Lower lobe of right lung (tissue), 2 donors: ENCODE results near the gene CACTIN. TPM values are rescaled to one million over a fixed set of nuclear protein-coding genes. Genes with fewer than 3 reads are reported as not detected.

ENCODE experiments used
- ATAC-seq, 2 donors: fragments of 200-7000 bp; cut with Tn5 transposase; one replicate each; pipeline ENCODE4 v1.9.1; 2020 to 2022; ENCODE audit warnings: mild to moderate bottlenecking in 2 of 2, moderate library complexity in 2 of 2
- DNase-seq: peaks from one replicate; pipeline ENCODE4 v3.0.0-alpha.2; 2020
- H3K27ac ChIP-seq: fragments of 200-600 bp; one replicate; pipeline ENCODE4 v1.8.0; 2022
- H3K27me3 ChIP-seq: fragments of 200-600 bp; one replicate; pipeline ENCODE4 v1.8.0; 2022; ENCODE audit warnings: low read depth
- H3K36me3 ChIP-seq: fragments of 200-600 bp; one replicate; pipeline ENCODE4 v1.8.0; 2022; ENCODE audit warnings: mild to moderate bottlenecking
- H3K4me1 ChIP-seq: fragments of 200-600 bp; one replicate; pipeline ENCODE4 v1.8.0; 2022
- H3K4me3 ChIP-seq: fragments of 200-600 bp; one replicate; pipeline ENCODE4 v1.8.0; 2022; ENCODE audit warnings: mild to moderate bottlenecking
- H3K9me3 ChIP-seq: fragments of 200-600 bp; one replicate; pipeline ENCODE4 v1.8.0; 2022
- CTCF ChIP-seq: fragments of 200-600 bp; IDR thresholded peaks from one replicate; pipeline ENCODE4 v1.8.0; 2022; ENCODE audit warnings: antibody characterized with exemption, mild to moderate bottlenecking
- intact Hi-C: fragments of 100-400 bp; cut with DNase I; formaldehyde crosslinking; loops from one replicate; pipeline ENCODE4 v1.11.0; 2022
- total RNA-seq: library from RNA; stranded (reverse); fragmentation: NEBNext Ultra II Directional; extraction: Animal tissue kit (Norgen Biotek cat#: 25700); gene quantifications from one replicate; pipeline ENCODE4 v1.2.1, GENCODE V29; 2021
- donor health status: DM: no; HTN: yes; CAD: no; lungs with severe emphysema.

The CACTIN gene
- total RNA-seq, 1 donor from 2014 or later: 20.3 TPM

GRCh38 chr19:3599776-3600187 lies 26.8 kb downstream of the CACTIN start:
- peak in 1 of 2 donors; percentile 13 for ATAC-seq
- Histone ChIP-seq H3K27ac (no peak overlapping the region), H3K27me3 (peaks cover 3% of the 10 kb centered on the region), H3K9me3 (no peaks in the 10 kb centered on the region), H3K4me1 (peaks cover 5% of the 10 kb centered on the region), H3K36me3 (no peaks in the 10 kb centered on the region), H3K4me3 (no peak overlapping the region)
- intact Hi-C loops: no loop called here
- no peak for TF ChIP-seq CTCF
- no peak for DNase-seq

GRCh38 chr19:3595521-3596061 lies 31.0 kb downstream of the CACTIN start:
- Histone ChIP-seq H3K27ac (no peak overlapping the region), H3K4me3 (no peak overlapping the region), H3K36me3 (no peaks in the 10 kb centered on the region), H3K27me3 (no peaks in the 10 kb centered on the region), H3K4me1 (no peaks in the 10 kb centered on the region), H3K9me3 (no peaks in the 10 kb centered on the region)
- ATAC-seq: no peak
- DNase-seq: no peak
- intact Hi-C loops: no loop called here
- no peak for TF ChIP-seq CTCF

- no peaks in the 10 kb centered on the region for H3K27me3 ChIP-seq
- no peaks in the 10 kb centered on the region for H3K4me1 ChIP-seq
- H3K4me3 ChIP-seq: no peak overlapping the region
- TF ChIP-seq CTCF: no peak
- intact Hi-C loops: no loop called here
- H3K9me3 ChIP-seq: no peaks in the 10 kb centered on the region
- no peaks in the 10 kb centered on the region for H3K36me3 ChIP-seq
- ATAC-seq: peak in 1 of 2 donors; percentile 14
- H3K27ac ChIP-seq: no peak overlapping the region
- DNase-seq: no peak
These were observed 33.4 kb downstream of the CACTIN start for GRCh38 chr19:3593156-3593555.

GRCh38 chr19:3591876-3592613 lies 34.5 kb downstream of the CACTIN start:
- no peak for DNase-seq
- intact Hi-C loops: no loop called here
- no peaks in the 10 kb centered on the region for H3K9me3 ChIP-seq
- no peaks in the 10 kb centered on the region for H3K27me3 ChIP-seq
- H3K4me1 ChIP-seq: no peaks in the 10 kb centered on the region
- no peak overlapping the region for H3K4me3 ChIP-seq
- no peak for ATAC-seq
- no peak overlapping the region for H3K27ac ChIP-seq
- H3K36me3 ChIP-seq: no peaks in the 10 kb centered on the region
- TF ChIP-seq CTCF: no peak

GRCh38 chr19:3590991-3591659 lies 35.5 kb downstream of the CACTIN start:
- no peak for DNase-seq
- ATAC-seq: no peak
- H3K36me3 ChIP-seq: no peaks in the 10 kb centered on the region
- no peak overlapping the region for H3K4me3 ChIP-seq
- no peaks in the 10 kb centered on the region for H3K9me3 ChIP-seq
- H3K27ac ChIP-seq: no peak overlapping the region
- TF ChIP-seq CTCF: no peak
- peaks cover 1% of the 10 kb centered on the region for H3K4me1 ChIP-seq
- peaks cover 5% of the 10 kb centered on the region for H3K27me3 ChIP-seq
- intact Hi-C loops: no loop called here
